IMR-90 (cell line): ENCODE measurements around the gene DNAJC30. TPM values are rescaled to one million over a fixed set of nuclear protein-coding genes. Genes with fewer than 3 reads are reported as not detected.
"Not testable (repeated sequence)": the region's sequence is repeated elsewhere in the genome, so short reads cannot be mapped to it uniquely, and the experiment has no call there.

Experiments
- ATAC-seq: fragments of 200-7000 bp; cut with Tn5 transposase; 2 replicates; pipeline ENCODE4 v1.9.1; 2020; ENCODE audit warnings: low read depth, mild to moderate bottlenecking, moderate library complexity
- BruUV-seq: library from RNA; stranded (reverse); fragments of 400-500 nt; replicated peaks from 2 replicates; lab custom pipeline; 2021; lab: Mats Ljungman, UMichigan
- CTCF ChIA-PET: fragments of 300-600 bp; formaldehyde crosslinking; extraction: SDS; loops from one replicate; lab custom pipeline; 2021; ENCODE audit warnings: antibody characterized with exemption; lab: Yijun Ruan, JAX
- POLR2A ChIA-PET: fragments of 300-600 bp; sonication (Branson Sonifier 250); formaldehyde crosslinking; loops from one replicate; lab custom pipeline; 2022; ENCODE audit warnings: antibody characterized with exemption; ENCODE audit not compliant: unreplicated experiment; lab: Charles Lee
- DNase-seq: peaks from one replicate; pipeline ENCODE4 v3.0.0; 2013
- H2AFZ ChIP-seq: replicated peaks from 2 replicates; pipeline ENCODE3; 2013; ENCODE audit warnings: low read length, mild to moderate bottlenecking; ENCODE audit not compliant: poor library complexity
- H2AK5ac ChIP-seq: 2 replicates; pipeline ENCODE4 v1.6.1; 2013; ENCODE audit warnings: low read depth, low read length, inconsistent platforms
- H2AK9ac ChIP-seq: replicated peaks from 2 replicates; pipeline ENCODE3; 2013; ENCODE audit warnings: mild to moderate bottlenecking, low read depth, low read length, moderate library complexity; ENCODE audit not compliant: poor library complexity
- H2BK120ac ChIP-seq: 2 replicates; pipeline ENCODE4 v1.6.1; 2013; ENCODE audit warnings: low read depth, low read length, inconsistent platforms
- H2BK15ac ChIP-seq: 3 replicates; pipeline ENCODE4 v1.6.1; 2013; ENCODE audit warnings: low read depth, low read length, inconsistent platforms
- H2BK20ac ChIP-seq: 2 replicates; pipeline ENCODE4 v1.6.1; 2013; ENCODE audit warnings: low read depth, mild to moderate bottlenecking, inconsistent platforms, low read length, moderate library complexity
- H2BK5ac ChIP-seq: 2 replicates; pipeline ENCODE4 v1.6.1; 2013; ENCODE audit warnings: mild to moderate bottlenecking, low read depth, low read length, inconsistent platforms; ENCODE audit not compliant: poor library complexity, severe bottlenecking
- H3K14ac ChIP-seq: replicated peaks from 2 replicates; pipeline ENCODE4 v1.6.1; 2013; ENCODE audit warnings: low read depth, low read length, inconsistent platforms
- H3K18ac ChIP-seq: 2 replicates; pipeline ENCODE4 v1.6.1; 2013; ENCODE audit warnings: low read depth, low read length, control low read depth
- H3K23ac ChIP-seq: 2 replicates; pipeline ENCODE4 v1.6.1; 2013; ENCODE audit warnings: low read depth, low read length, inconsistent platforms
- H3K27ac ChIP-seq: 2 replicates; pipeline ENCODE4 v1.5.1; 2013; ENCODE audit warnings: mild to moderate bottlenecking, control low read depth, low read length; ENCODE audit not compliant: insufficient read depth
- H3K27me3 ChIP-seq: 2 replicates; pipeline ENCODE4 v1.6.1; 2013; ENCODE audit warnings: low read length; ENCODE audit not compliant: control insufficient read depth, insufficient read depth
- H3K36me3 ChIP-seq: 2 replicates; pipeline ENCODE4 v1.6.1; 2013; ENCODE audit warnings: low read length, mixed read lengths; ENCODE audit not compliant: control insufficient read depth, insufficient read depth
- H3K4ac ChIP-seq: 2 replicates; pipeline ENCODE4 v1.6.1; 2013; ENCODE audit warnings: low read depth, low read length, inconsistent platforms
- H3K4me1 ChIP-seq: 2 replicates; pipeline ENCODE4 v1.6.1; 2013; ENCODE audit warnings: low read length, mixed read lengths; ENCODE audit not compliant: control insufficient read depth, insufficient read depth
- H3K4me2 ChIP-seq: 2 replicates; pipeline ENCODE4 v1.6.1; 2013; ENCODE audit warnings: low read depth, mild to moderate bottlenecking, control low read depth, low read length, moderate library complexity
- H3K4me3 ChIP-seq: 2 replicates; pipeline ENCODE4 v1.5.1; 2013; ENCODE audit warnings: low read depth, mild to moderate bottlenecking, control low read depth, low read length, moderate library complexity; ENCODE audit not compliant: insufficient read depth
- H3K56ac ChIP-seq: 2 replicates; pipeline ENCODE4 v1.6.1; 2013; ENCODE audit warnings: low read length, inconsistent platforms; ENCODE audit not compliant: insufficient read depth; ENCODE audit errors: extremely low read depth
- H3K79me1 ChIP-seq, 2 experiments: 2 replicates each; pipeline ENCODE4 v1.6.1; 2013; ENCODE audit warnings: low read length in 2 of 2, inconsistent platforms in 1 of 2, low read depth in 1 of 2
- H3K9ac ChIP-seq: 2 replicates; pipeline ENCODE4 v1.6.1; 2013; ENCODE audit warnings: low read depth, low read length, control low read depth
- H3K9me1 ChIP-seq: 2 replicates; pipeline ENCODE4 v1.6.1; 2013; ENCODE audit warnings: low read length, inconsistent platforms; ENCODE audit not compliant: insufficient read depth
- H3K9me3 ChIP-seq: 2 replicates; pipeline ENCODE4 v1.6.1; 2013; ENCODE audit warnings: low read length; ENCODE audit not compliant: control insufficient read depth, insufficient read depth
- H4K20me1 ChIP-seq: 2 replicates; pipeline ENCODE4 v1.6.1; 2013; ENCODE audit warnings: low read length, inconsistent platforms; ENCODE audit not compliant: insufficient read depth
- H4K5ac ChIP-seq: 2 replicates; pipeline ENCODE4 v1.6.1; 2013; ENCODE audit warnings: mild to moderate bottlenecking, low read depth, low read length, control low read depth
- H4K8ac ChIP-seq, 2 experiments: 2 replicates each; pipeline ENCODE4 v1.6.1; 2013; ENCODE audit warnings: low read depth in 2 of 2, low read length in 2 of 2, control low read depth in 1 of 2, inconsistent platforms in 1 of 2
- H4K91ac ChIP-seq: 2 replicates; pipeline ENCODE4 v1.6.1; 2013; ENCODE audit warnings: low read depth, low read length, inconsistent platforms; ENCODE audit not compliant: insufficient read depth
- WGBS, 2 experiments: methylation state at CpG; one replicate each; pipeline versions ENCODE4 v1.1.5 to v1.1.7; 2013; ENCODE audit warnings: missing lambda C conversion rate in 2 of 2; ENCODE audit not compliant: insufficient read length in 1 of 2; ENCODE audit errors: extremely low coverage in 2 of 2; 5-methylcytosine and 5-hydroxymethylcytosine counted together
- dilution Hi-C: fragments of 300-500 bp; cut with HindIII; formaldehyde crosslinking; loops from one replicate; pipeline ENCODE4 v1.14.3; 2018; ENCODE audit warnings: low sequenced_read_pairs; ENCODE audit not compliant: unreplicated experiment
- in situ Hi-C: fragments of 300-500 bp; cut with MboI; formaldehyde crosslinking; loops from 3 replicates; pipeline ENCODE4 v1.14.3; 2019; ENCODE audit warnings: low sequenced_read_pairs, inconsistent platforms, mixed read lengths
- intact Hi-C: fragments of 100-400 bp; cut with micrococcal nuclease; formaldehyde crosslinking; loops from 2 replicates; pipeline ENCODE4 v1.10.0; 2022
- polyA plus RNA-seq, 3 experiments: library from polyadenylated mRNA; depleted of rRNA; stranded (reverse); fragments of >200 nt; gene quantifications; 2 replicates each; pipeline ENCODE4 v1.2.3, GENCODE V29; 2012; ENCODE audit warnings: low replicate concordance in 1 of 3
- total RNA-seq: library from RNA; depleted of rRNA; stranded (reverse); fragments of >200 nt; gene quantifications from 2 replicates; pipeline ENCODE4 v1.2.3, GENCODE V29; 2012
- TF ChIP-seq, protein P1 (sequence below): fragments of 150-350 bp; IDR thresholded peaks from 2 replicates; pipeline ENCODE4 v1.6.1; 2016; ENCODE audit warnings: low read depth, mild to moderate bottlenecking, low read length, moderate library complexity, borderline replicate concordance

The DNAJC30 gene
- total and polyA plus RNA-seq, 2 of the 4 experiments (the other 2 are of a cell fraction), result 1.6 to 9.0 TPM

DNA sequence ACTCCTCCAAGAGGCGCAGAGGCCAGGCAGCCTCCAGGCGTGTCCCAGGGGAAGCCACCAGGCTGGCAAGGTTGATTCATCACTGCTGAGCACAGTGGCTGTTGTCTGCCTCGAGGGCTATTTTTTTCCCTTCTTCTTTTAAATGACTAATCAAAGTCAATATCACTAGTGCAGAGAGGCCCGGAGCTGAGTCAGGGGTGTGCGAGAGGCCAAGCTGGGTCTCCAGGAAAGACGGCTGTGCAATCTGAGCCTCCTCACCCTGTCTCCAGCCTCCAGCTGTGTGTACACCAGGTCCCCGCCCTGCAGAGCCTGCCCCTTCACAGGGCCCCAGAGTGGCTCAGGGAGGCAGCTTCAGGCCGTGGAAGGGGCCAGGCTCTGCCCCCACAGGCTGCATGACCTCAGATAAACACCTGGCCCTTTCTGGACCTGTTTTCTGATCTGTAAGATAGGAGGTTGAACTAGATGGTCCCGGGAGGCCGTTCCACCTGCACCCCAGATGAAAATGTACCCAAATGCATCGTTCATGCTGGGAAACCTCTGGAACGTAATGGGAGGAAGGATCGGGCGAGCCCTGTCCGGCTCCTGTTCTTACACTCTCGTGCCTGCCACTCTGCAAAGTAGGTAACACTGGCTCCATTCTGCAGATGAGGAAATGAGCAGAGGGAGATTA, 32.5 kb upstream of the DNAJC30 start (continued):
- TF ChIP-seq, protein P1, sequence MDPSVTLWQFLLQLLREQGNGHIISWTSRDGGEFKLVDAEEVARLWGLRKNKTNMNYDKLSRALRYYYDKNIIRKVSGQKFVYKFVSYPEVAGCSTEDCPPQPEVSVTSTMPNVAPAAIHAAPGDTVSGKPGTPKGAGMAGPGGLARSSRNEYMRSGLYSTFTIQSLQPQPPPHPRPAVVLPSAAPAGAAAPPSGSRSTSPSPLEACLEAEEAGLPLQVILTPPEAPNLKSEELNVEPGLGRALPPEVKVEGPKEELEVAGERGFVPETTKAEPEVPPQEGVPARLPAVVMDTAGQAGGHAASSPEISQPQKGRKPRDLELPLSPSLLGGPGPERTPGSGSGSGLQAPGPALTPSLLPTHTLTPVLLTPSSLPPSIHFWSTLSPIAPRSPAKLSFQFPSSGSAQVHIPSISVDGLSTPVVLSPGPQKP, result no peak

DNA sequence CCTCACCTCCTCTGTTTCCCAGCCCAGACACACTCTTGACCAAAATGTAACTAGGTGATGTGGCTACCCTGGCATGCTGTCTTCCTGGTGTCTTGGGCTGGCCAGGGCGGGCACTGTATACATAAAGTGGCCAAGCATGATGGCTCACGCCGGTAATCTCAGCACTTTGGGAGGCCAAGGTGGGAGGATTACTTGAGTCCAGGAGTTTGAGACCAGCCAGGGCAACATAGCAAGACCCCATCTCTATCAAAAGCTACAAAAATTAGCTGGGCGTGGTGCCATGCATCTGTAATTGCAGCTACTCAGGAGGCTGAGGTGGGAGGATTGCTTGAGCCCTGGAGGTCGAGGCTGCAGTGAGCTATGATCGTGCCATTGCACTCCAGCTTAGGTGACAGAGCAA, 30.1 kb upstream of the DNAJC30 start:
- H3K56ac ChIP-seq, H3K27me3 ChIP-seq, POLR2A ChIA-PET, H2AK9ac ChIP-seq, H3K4me3 ChIP-seq, H2AK5ac ChIP-seq, H3K4ac ChIP-seq, H3K9me3 ChIP-seq, H3K23ac ChIP-seq, ATAC-seq, H2AFZ ChIP-seq, in situ Hi-C loops, H3K9ac ChIP-seq, H3K18ac ChIP-seq, H3K4me2 ChIP-seq, H4K91ac ChIP-seq, dilution Hi-C loops, H3K27ac ChIP-seq, H2BK20ac ChIP-seq, H2BK120ac ChIP-seq, CTCF ChIA-PET, DNase-seq, H2BK15ac ChIP-seq, H3K14ac ChIP-seq, H4K5ac ChIP-seq, H4K8ac ChIP-seq, H3K36me3 ChIP-seq, intact Hi-C loops, H2BK5ac ChIP-seq, BruUV-seq: not testable (repeated sequence)
- H3K4me1 ChIP-seq, result peaks cover 25% of the 10 kb centered on the region
- H3K9me1 ChIP-seq, result peaks cover 21% of the 10 kb centered on the region
- H3K79me1 ChIP-seq, result peaks cover 27 to 89% of the 10 kb centered on the region in 2 experiments
- H4K20me1 ChIP-seq, result peaks cover 95% of the 10 kb centered on the region
- WGBS, 2 experiments, result 100% methylated on average over 1 of the region's 6 CpGs; no CpG with 5 or more reads in 1 of the 2 experiments
